Stimulated activated CD4-positive, alpha-beta T cell treated with anti-CD3 and anti-CD28 coated beads, Interleukin-12 subunit alpha, Interleukin-12 subunit beta, amount 100 ng/mL, for 24 hours (primary cell): Measurements from ENCODE around the gene NHS.
"Not testable (repeated sequence)": the region's sequence is repeated elsewhere in the genome, so short reads cannot be mapped to it uniquely, and the experiment has no call there.

Source experiments
- DNase-seq, 2 experiments: peaks; one replicate each; pipeline ENCODE4 v3.0.0-alpha.2; 2020; ENCODE audit warnings: low read depth in 2 of 2

The NHS gene

GRCh38 chrX:17549107-17549651 is 174.2 kb downstream of the NHS start:
- no peak for DNase-seq

GRCh38 chrX:17550011-17550410 is 175.0 kb downstream of the NHS start:
- DNase-seq = no peak

DNA sequence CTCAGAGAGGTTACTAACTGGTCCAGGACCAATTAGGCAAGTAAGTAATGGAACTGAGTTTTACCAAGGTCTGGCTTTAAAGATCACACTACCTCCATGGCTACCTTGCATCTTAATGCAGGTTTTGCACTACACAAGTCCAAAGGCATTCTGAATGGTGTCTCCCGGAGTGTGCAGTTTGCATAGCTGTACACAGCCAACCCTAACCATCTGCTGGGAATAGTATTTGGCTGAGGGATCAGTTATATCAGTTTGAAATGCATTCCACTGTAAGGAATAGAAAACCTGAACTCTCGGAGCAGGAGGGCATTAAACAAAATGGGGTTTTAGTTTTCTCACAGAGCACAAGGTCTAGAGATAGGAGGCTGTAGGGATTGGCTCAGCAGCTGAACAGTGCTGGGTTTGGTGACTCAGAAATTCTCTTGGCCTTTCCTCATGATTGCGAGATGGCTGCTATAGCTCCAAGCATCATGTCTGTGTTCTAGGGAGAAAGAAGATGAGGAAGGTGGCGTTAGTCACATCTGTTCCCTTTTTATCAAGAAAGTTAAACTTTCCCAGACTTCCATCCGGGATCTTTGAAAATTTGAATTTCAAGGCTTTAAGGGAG is 177.1 kb downstream of the NHS start:
- no peak for DNase-seq

- DNase-seq = no peak
Measured at GRCh38 chrX:17553469-17553868, 178.5 kb downstream of the NHS start.

DNA sequence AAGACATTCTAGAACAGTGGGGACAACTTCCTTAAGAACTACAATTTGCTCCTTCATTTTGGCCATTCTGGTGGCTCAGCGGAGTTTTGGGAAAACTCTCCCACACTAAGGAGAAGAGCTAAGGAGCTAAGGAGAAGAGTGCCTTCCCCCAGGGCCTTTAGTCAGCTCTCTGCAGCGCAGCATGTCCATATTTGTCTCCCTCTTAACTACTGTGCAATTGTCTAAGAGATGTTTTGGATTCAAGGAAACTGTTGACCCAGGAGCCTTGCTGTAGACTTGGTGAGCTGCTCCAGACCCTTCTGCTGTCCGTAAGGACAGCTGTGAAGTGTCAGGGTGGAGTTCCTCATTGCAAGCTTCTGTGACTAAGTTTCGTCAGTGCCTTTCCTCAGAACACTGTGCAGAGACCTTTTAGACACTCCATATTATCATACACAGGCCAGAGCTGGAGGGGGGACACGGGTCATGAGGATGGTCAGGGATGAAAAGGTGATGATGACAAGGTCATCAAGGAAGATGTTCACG is 179.0 kb downstream of the NHS start:
- DNase-seq = no peak

- no peak for DNase-seq
Measured at GRCh38 chrX:17554914-17555313, 179.9 kb downstream of the NHS start.

GRCh38 chrX:17555846-17556245 is 180.8 kb downstream of the NHS start:
- no peak for DNase-seq

GRCh38 chrX:17559728-17560379 is 184.9 kb downstream of the NHS start:
- no peak for DNase-seq

- DNase-seq = no peak
Measured at GRCh38 chrX:17560385-17560784, 185.4 kb downstream of the NHS start.

DNA sequence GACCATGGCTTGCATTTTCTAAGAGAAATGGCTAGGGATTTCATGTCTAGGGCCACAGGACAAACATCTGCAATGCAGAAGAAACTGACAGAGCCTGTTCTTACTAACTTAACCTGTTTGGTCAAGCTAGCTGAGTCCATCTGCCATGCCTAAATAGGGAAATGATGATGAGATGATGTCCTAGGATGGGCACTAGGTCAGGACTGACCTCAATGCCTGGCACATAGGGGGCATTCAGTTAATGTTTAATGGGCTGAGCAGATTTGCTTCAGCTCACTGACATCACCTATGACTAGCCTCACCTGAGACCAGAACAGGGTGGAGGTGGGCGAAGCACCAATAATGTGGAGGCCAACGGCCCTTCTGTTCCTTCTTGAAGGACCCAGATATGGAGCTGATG is 188.1 kb downstream of the NHS start:
- DNase-seq = peak in 1 of 2 experiments; percentile 2

DNA sequence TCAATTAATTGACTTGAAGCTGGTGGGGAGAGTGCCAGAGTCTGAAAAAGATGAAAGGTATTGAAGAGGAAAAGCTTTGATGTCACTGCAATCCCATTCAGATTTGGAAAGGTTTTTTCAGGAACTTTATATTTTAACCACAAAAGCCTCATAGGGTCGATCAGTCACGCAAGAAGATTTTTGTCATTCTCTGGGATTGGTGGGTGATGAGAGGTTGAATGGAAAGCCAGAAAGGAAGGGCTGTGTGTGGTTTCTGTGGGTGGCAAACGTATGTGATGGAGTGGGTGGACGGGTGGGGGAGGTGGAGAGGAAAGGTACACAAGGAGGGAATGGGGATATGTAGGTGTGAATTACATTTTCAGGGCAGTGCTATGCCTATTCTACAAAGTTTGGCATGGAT is 188.5 kb downstream of the NHS start:
- peak in 1 of 2 experiments; percentile 6 for DNase-seq

- DNase-seq = no peak
Measured at GRCh38 chrX:17564689-17565409, 189.8 kb downstream of the NHS start.

DNA sequence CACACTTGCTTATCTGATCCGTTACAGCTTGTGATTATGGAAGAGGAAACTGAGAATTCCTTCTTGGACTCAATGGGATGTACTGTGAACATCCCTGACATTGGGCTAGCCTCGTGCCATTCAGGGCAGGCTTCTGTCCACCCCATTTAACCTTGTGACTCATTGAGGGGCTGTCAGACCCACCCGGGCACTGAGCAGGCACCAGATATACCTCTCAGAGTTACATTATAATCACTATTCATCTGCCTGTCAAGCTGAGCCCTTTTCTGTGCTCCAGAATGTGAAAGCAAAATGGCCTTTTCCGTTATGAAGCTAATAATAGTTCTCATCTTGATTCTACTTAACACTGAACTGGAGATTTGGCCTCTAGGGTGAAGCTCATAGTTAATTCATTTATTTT is 191.7 kb downstream of the NHS start:
- no peak for DNase-seq

DNA sequence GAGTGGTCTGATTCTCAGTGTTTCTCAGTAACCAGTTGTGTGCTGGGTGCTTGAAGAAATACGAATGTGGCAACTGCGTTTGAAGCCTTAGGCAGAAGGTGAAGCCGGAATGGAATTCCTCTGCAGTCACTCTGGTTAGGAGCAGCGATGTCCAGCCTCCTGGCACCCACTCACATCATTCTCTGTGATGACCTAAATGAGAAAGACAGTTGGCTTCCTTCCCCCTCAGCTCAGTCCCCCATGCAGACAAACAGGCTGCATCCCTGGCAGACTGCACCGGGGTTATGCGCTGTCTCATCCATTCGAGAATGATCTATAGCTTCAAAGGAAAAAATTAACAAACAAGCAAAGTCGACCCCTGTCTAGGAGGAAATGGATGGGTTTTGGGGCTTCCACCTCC is 192.2 kb downstream of the NHS start:
- DNase-seq = no peak

DNA sequence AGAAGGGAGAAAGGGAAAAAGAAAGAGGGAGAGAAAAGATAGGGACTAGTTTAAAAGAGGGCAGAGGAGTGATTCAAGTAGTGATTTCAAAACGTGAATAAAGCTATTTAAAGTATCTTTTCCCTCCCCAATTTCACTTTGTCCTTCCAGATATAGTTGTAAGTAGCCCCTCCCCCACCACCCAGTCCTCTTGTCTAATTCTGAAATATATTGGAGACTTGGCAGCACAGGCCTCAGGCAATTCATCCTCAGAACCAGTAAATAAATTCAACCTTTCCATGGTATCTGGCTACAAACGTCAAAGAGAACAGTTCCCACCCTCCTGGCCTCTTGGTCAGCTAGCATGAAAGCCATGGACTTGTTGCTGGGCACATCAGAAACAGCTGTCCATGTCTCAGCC is 192.8 kb downstream of the NHS start:
- no peak for DNase-seq

GRCh38 chrX:17568804-17569203 is 193.8 kb downstream of the NHS start:
- DNase-seq = not testable (repeated sequence)

- DNase-seq = no peak
Measured at GRCh38 chrX:17579026-17579425, 204.0 kb downstream of the NHS start.

DNA sequence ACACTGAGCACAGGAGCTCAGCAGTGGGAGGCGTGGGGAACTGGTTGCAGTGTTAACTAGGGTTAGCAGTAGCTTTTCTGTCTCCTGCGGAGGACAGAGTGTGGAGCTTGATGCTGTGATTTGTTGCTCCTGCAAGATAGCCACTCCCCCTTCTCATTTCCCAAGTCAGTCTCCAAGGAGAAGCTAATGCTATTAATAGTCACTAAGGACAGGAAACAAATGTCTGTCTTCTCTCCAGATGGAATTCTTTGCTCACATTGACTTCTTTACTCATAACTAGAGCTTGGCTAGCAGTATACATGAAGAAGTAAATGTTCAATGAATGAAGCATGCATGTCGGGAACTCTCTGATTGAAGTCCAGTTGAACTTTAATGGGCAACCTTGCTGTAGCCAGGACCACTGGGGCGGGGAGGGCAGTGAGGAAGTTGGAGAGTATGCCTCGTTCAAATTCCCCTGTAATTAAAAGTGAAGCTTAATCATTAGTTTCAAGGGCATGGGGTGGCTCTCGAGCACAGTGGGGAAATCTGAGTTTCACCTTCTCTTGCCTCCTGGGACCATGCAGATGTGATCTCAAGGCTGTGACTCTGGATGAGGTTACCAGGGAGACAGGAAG is 205.6 kb downstream of the NHS start:
- no peak for DNase-seq

DNA sequence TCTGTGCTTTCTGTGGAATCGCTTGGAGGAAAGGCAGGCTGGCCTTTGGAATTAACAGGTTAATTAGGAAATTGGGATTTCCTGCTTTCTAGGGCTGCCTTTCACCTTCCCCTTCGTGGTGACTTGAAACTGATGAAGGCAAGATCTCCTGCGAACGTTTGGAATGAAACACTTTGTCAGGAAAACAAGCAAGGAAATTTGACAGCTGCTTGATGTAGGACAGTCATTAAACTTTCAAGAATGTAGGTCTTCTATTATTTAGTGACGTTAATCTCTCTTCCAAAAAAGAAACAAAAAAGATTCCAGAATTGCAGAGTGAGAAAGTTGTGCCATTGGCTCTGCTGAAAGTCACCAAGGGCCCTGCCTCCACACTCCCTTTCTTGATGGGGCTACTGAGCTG is 206.6 kb downstream of the NHS start:
- no peak for DNase-seq

GRCh38 chrX:17584248-17584681 is 209.3 kb downstream of the NHS start:
- no peak for DNase-seq

GRCh38 chrX:17585006-17585405 is 210.0 kb downstream of the NHS start:
- no peak for DNase-seq

DNA sequence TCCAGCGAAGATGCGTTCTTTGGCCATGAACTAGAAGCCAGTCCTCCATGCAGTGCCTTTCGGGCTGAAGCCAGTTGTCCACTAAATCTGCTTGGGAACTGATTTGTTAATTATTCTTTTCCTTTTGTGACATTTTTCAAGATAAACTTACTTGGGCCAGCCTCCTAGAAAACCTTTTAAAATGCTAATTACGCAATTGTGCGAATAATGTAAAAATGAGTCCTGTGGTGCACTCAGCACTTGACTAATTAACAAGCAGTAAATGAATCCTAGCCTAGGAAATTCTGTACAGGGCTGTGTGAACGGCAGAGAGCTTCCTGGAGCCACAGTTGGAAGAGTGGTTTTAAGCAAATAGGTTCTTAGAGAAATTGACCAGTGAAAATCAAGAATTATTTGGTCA is 212.4 kb downstream of the NHS start:
- DNase-seq = no peak
